Prostate gland (tissue), 2 donors: Measurements from ENCODE around the gene CRYGN.

Experiments used
- CTCF ChIP-seq, 4 experiments: fragments of 200-600 bp in 2 of 4; fragments of 450-650 bp in 2 of 4; sonication (generic) in 2 of 4; IDR thresholded peaks; 1 replicate in 3 of 4; 2 replicates in 1 of 4; pipeline ENCODE4 v1.5.1; 2016 to 2019; ENCODE audit warnings: antibody characterized with exemption in 4 of 4, mild to moderate bottlenecking in 2 of 4, moderate library complexity in 2 of 4
- POLR2A ChIP-seq: fragments of 450-650 bp; IDR thresholded peaks from one replicate; pipeline ENCODE4 v1.6.1; 2016; ENCODE audit warnings: antibody characterized with exemption, mild to moderate bottlenecking
- POLR2AphosphoS5 ChIP-seq: sonication (generic); formaldehyde crosslinking; IDR thresholded peaks from one replicate; pipeline ENCODE4 v1.6.1; 2017; ENCODE audit warnings: antibody characterized with exemption

GRCh38 chr7:151422212-151422611 is 17.7 kb downstream of the CRYGN start:
- TF ChIP-seq CTCF (IDR thresholded peaks at IDR 0.05) (no peak), POLR2AphosphoS5 (no peak), POLR2A (no peak)
